OCI-LY1 (cell line): ENCODE measurements around the gene PDIK1L.

Experiments used
- H2AFZ ChIP-seq: fragments of 200-600 bp; sonication (generic), shearing (Covaris generic); 2 replicates; pipeline ENCODE4 v1.6.0; 2014; ENCODE audit warnings: antibody characterized with exemption, mild to moderate bottlenecking, low read length
- H3F3A ChIP-seq: fragments of 200-600 bp; sonication (generic), shearing (Covaris generic); 2 replicates; pipeline ENCODE4 v1.6.0; 2014; ENCODE audit warnings: mild to moderate bottlenecking, antibody characterized with exemption, low read length, moderate library complexity; ENCODE audit not compliant: insufficient read depth
- H3K27ac ChIP-seq: fragments of 200-600 bp; sonication (generic); 2 replicates; pipeline ENCODE4 v1.5.1; 2014; ENCODE audit warnings: low read length, mixed run types, mild to moderate bottlenecking, low read depth; ENCODE audit not compliant: poor library complexity, severe bottlenecking
- H3K27me3 ChIP-seq: fragments of 200-600 bp; sonication (generic); 2 replicates; pipeline ENCODE4 v1.6.0; 2014; ENCODE audit warnings: antibody characterized with exemption, mild to moderate bottlenecking, low read length, moderate library complexity; ENCODE audit not compliant: insufficient read depth
- H3K36me3 ChIP-seq: fragments of 200-600 bp; sonication (generic); 2 replicates; pipeline ENCODE4 v1.6.1; 2014; ENCODE audit warnings: mild to moderate bottlenecking, antibody characterized with exemption, low read length, moderate library complexity, mixed read lengths; ENCODE audit not compliant: insufficient read depth
- H3K4me1 ChIP-seq: fragments of 200-600 bp; sonication (generic); 2 replicates; pipeline ENCODE4 v1.5.1; 2014; ENCODE audit warnings: mild to moderate bottlenecking, low read length, moderate library complexity; ENCODE audit not compliant: insufficient read depth, severe bottlenecking
- H3K4me2 ChIP-seq: fragments of 200-600 bp; sonication (generic), shearing (Covaris generic); 2 replicates; pipeline ENCODE4 v1.6.1; 2014; ENCODE audit warnings: low read length
- H3K4me3 ChIP-seq: fragments of 200-600 bp; sonication (generic); 2 replicates; pipeline ENCODE4 v1.5.1; 2014; ENCODE audit warnings: low read length, low read depth, mild to moderate bottlenecking, mixed read lengths; ENCODE audit not compliant: poor library complexity, severe bottlenecking
- H3K79me2 ChIP-seq: fragments of 200-600 bp; shearing (Covaris generic); 2 replicates; pipeline ENCODE4 v1.6.1; 2016; ENCODE audit warnings: mixed run types, low read length, mixed read lengths; ENCODE audit not compliant: insufficient read depth
- H3K9ac ChIP-seq: fragments of 200-600 bp; sonication (generic), shearing (Covaris generic); 2 replicates; pipeline ENCODE4 v1.6.1; 2014; ENCODE audit warnings: mild to moderate bottlenecking, low read length, mixed read lengths
- H3K9me2 ChIP-seq: fragments of 200-600 bp; sonication (generic), shearing (Covaris generic); 2 replicates; pipeline ENCODE4 v1.6.1; 2014; ENCODE audit warnings: low read depth, mild to moderate bottlenecking, low read length, mixed read lengths
- H3K9me3 ChIP-seq: fragments of 200-600 bp; shearing (Covaris generic); 2 replicates; pipeline ENCODE4 v1.6.1; 2014; ENCODE audit warnings: low read length, mixed read lengths
- H4K20me1 ChIP-seq: fragments of 200-600 bp; sonication (generic), shearing (Covaris generic); 2 replicates; pipeline ENCODE4 v1.6.0; 2016; ENCODE audit warnings: mild to moderate bottlenecking, low read length; ENCODE audit not compliant: insufficient read depth
- CTCF ChIP-seq: fragments of 200-600 bp; sonication (generic), shearing (Covaris generic); IDR thresholded peaks from 2 replicates; pipeline ENCODE4 v1.5.1; 2017; ENCODE audit warnings: mild to moderate bottlenecking, antibody characterized with exemption, low read length, moderate library complexity, mixed read lengths
- EZH2 ChIP-seq: fragments of 200-600 bp; sonication (generic), shearing (Covaris generic); IDR thresholded peaks from 2 replicates; pipeline ENCODE4 v1.8.0; 2017; ENCODE audit warnings: borderline replicate concordance, mixed run types, mild to moderate bottlenecking, antibody characterized with exemption, low read length, moderate library complexity, mixed read lengths

The PDIK1L gene

GRCh38 chr1:26130695-26131094 is 19.1 kb downstream of the PDIK1L start:
- Histone ChIP-seq H2AFZ (no peak overlapping the region), H4K20me1 (no peaks in the 10 kb centered on the region), H3K79me2 (no peaks in the 10 kb centered on the region), H3K9me3 (peaks cover 5% of the 10 kb centered on the region; the same call in 1 of the 2 replicates), H3K9ac (no peak overlapping the region), H3K4me1 (peaks cover 14% of the 10 kb centered on the region), H3K27ac (no peak overlapping the region), H3F3A (no peaks in the 10 kb centered on the region), H3K36me3 (no peaks in the 10 kb centered on the region; the same call in 1 of the 2 replicates), H3K4me2 (no peak overlapping the region), H3K9me2 (no peaks in the 10 kb centered on the region), H3K4me3 (no peak overlapping the region), H3K27me3 (no peaks in the 10 kb centered on the region)
- TF ChIP-seq CTCF, result no peak
- no peak for TF ChIP-seq EZH2

GRCh38 chr1:26132128-26132833 is 20.7 kb downstream of the PDIK1L start:
- no peaks in the 10 kb centered on the region for H3K79me2 ChIP-seq
- H3F3A ChIP-seq, result no peaks in the 10 kb centered on the region
- H3K4me1 ChIP-seq, result no peaks in the 10 kb centered on the region
- peaks cover 5% of the 10 kb centered on the region; the same call in 1 of the 2 replicates for H3K9me3 ChIP-seq
- no peaks in the 10 kb centered on the region; the same call in 1 of the 2 replicates for H3K36me3 ChIP-seq
- TF ChIP-seq CTCF (no peak), EZH2 (no peak)
- H3K27ac ChIP-seq, result no peak overlapping the region
- no peaks in the 10 kb centered on the region for H3K9me2 ChIP-seq
- no peak overlapping the region for H3K9ac ChIP-seq
- no peak overlapping the region for H3K4me2 ChIP-seq
- no peak overlapping the region for H3K4me3 ChIP-seq
- no peaks in the 10 kb centered on the region for H3K27me3 ChIP-seq
- no peaks in the 10 kb centered on the region for H4K20me1 ChIP-seq
- H2AFZ ChIP-seq, result no peak overlapping the region

DNA sequence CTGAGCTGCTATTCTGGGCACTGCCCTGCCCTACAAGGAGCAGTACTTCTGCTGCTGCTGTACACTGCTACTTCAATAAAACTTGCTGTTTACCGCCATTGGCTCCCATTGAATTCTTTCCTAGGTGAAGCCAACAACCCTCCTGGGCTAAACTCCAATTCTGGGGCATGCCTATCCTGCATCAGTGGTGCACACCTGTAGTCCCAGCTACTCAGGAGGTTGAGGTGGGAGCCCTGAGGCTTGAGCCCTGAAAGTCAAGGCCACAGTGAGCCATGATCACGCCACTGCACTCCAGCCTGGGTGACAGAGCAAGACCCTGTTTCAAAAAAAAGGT is 21.2 kb downstream of the PDIK1L start:
- no peak overlapping the region for H3K9ac ChIP-seq
- H3K36me3 ChIP-seq, result no peaks in the 10 kb centered on the region; the same call in 1 of the 2 replicates
- H3K9me2 ChIP-seq, result no peaks in the 10 kb centered on the region
- H3F3A ChIP-seq, result no peaks in the 10 kb centered on the region
- no peak overlapping the region for H3K4me3 ChIP-seq
- H3K27ac ChIP-seq, result no peak overlapping the region
- TF ChIP-seq EZH2, result no peak
- no peak for TF ChIP-seq CTCF
- no peaks in the 10 kb centered on the region for H4K20me1 ChIP-seq
- no peak overlapping the region for H2AFZ ChIP-seq
- no peaks in the 10 kb centered on the region for H3K4me1 ChIP-seq
- no peaks in the 10 kb centered on the region for H3K27me3 ChIP-seq
- no peaks in the 10 kb centered on the region for H3K79me2 ChIP-seq
- peaks cover 5% of the 10 kb centered on the region; the same call in 1 of the 2 replicates for H3K9me3 ChIP-seq
- no peak overlapping the region for H3K4me2 ChIP-seq
